ENCODE data around the gene PRDM2.
"Not testable (repeated sequence)": the region's sequence is repeated elsewhere in the genome, so short reads cannot be mapped to it uniquely, and the experiment has no call there.

Gene PRDM2, protein sequence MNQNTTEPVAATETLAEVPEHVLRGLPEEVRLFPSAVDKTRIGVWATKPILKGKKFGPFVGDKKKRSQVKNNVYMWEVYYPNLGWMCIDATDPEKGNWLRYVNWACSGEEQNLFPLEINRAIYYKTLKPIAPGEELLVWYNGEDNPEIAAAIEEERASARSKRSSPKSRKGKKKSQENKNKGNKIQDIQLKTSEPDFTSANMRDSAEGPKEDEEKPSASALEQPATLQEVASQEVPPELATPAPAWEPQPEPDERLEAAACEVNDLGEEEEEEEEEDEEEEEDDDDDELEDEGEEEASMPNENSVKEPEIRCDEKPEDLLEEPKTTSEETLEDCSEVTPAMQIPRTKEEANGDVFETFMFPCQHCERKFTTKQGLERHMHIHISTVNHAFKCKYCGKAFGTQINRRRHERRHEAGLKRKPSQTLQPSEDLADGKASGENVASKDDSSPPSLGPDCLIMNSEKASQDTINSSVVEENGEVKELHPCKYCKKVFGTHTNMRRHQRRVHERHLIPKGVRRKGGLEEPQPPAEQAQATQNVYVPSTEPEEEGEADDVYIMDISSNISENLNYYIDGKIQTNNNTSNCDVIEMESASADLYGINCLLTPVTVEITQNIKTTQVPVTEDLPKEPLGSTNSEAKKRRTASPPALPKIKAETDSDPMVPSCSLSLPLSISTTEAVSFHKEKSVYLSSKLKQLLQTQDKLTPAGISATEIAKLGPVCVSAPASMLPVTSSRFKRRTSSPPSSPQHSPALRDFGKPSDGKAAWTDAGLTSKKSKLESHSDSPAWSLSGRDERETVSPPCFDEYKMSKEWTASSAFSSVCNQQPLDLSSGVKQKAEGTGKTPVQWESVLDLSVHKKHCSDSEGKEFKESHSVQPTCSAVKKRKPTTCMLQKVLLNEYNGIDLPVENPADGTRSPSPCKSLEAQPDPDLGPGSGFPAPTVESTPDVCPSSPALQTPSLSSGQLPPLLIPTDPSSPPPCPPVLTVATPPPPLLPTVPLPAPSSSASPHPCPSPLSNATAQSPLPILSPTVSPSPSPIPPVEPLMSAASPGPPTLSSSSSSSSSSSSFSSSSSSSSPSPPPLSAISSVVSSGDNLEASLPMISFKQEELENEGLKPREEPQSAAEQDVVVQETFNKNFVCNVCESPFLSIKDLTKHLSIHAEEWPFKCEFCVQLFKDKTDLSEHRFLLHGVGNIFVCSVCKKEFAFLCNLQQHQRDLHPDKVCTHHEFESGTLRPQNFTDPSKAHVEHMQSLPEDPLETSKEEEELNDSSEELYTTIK (N-terminal part only)

DNA sequence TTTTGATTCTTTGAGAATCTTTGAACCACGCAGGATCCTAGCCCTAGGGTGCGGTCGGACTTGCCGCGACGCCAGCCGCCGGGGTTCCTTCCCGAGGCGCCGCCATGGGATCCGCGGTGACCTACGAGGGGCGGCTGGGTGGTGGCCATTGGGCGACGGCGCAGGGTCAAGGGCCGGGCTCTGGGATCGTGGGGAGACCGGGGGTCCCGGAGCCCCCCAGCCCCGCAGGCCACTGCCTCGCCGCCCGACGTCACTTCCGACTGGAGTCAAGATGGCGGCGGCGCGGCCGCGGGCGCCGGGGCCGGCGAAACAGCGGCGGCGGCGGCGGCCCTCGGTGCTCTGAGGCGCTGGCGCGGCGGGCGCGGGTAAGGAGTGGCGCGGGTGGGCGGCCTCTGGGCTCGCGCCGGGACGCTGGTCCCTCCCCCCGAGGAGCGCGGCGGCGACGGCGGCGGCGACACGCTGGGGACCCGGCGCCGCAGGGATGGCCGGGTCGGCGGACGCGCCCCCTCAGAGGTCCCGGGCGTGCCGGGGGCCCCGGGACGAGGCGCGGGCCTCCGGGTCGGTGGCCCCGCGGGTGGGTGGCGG lies at the start of gene PRDM2:
Gene PRDM2 (plus strand): TSS at position 253 of the 585 bp plus-strand sequence. CDS start 15,418 bp downstream, outside the sequence.
- DNase-seq, result peak; percentile 51

DNA sequence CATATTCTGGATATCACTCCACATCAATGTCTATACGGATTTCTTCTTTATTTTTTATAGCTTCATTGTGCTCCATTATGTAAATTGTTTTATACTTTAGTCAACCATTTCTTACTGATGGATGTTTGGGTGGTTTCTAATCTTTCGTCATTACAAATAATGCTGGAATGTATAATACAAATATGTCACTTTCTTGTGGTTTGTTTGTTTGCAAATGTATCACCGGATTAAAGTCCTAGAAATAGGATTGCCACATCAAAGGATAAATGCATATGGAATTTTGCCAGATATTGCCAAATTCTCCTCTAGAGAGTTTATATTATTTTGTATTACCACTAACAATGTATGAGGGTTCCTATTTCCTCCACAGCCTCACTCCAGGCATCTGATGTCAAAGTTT lies 48.7 kb upstream of the PRDM2 start:
- no peak for DNase-seq

- no peak for DNase-seq
Observed at GRCh38 chr1:13652238-13652637, 47.8 kb upstream of the PRDM2 start.

GRCh38 chr1:13661539-13661938 lies 38.4 kb upstream of the PRDM2 start:
- no peak for DNase-seq

DNA sequence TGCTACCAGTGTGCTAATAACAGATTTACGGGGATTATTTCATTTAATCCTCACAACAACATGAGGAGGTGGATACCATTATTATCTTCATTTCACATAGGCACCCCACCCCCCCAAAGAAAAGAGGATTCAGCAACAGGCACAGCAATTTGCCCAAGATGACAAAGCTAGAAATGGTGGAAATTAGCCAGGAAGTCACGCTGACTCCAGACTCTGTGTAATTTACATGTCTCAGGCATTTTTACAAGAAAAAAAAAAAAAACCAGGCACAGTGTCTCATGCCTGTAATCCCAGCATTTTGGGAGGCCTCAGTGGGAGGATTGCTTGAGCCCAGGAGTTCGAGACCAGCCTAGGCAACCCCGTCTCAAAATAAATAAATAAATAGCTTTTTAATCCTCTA lies 37.5 kb upstream of the PRDM2 start:
- DNase-seq, result no peak

DNA sequence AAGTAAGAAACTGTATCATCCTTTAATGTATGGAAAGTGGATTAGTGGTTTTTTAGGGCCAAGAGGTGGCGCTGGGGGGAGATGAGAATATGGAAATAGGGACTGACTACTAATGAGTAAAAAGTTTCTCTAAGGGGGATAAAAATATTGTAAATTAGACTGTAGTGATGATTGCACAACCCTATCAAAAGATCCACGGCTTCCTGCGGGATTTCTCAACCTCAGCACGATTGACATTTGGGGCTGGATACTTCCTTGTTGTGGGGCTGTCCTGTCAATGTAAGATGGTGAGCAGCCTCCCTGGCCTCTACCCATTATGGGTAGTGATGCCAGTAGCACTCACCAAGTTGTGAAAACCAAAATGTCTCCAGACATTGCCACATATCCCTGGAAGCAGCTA lies 36.0 kb upstream of the PRDM2 start:
- no peak for DNase-seq

DNA sequence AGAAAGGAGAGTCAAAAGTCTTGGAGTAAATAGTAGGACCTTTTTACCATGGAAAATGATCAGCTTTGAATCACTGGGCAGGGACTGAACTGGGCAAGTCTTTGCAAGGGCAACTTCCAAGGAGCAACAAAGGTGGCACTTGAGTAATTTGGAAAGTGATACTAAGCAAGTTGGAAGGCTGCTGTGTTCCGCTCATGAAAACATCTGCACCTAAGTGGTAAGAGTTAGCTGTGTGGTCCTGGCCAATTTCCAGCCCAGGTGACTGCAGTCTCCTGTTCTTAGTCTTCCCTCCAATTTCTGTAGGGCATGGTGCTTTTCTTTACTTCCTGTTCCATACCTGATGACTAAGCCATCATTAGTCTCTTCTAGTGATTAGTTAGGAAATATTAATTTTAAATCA lies 35.5 kb upstream of the PRDM2 start:
- DNase-seq, result no peak

DNA sequence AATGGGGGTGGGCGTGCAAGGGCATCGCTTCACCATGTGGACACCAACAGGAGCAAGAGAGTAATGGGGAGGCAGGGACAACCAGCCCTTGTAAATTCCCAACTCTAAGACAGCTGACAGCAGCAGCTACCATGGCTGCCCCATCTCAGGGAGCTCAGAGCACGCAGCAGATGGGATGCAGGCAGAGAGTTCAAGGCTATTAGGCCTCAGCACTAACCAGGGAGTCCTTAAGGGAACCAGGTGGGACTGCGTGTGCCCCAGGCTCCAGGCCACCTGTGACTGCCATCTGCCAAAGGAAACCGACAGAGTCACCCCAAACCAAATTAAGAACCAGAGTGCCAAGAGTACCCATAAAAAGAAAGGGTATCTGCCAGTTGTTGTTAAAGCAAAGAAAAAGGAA lies 33.7 kb upstream of the PRDM2 start:
- no peak for DNase-seq

DNA sequence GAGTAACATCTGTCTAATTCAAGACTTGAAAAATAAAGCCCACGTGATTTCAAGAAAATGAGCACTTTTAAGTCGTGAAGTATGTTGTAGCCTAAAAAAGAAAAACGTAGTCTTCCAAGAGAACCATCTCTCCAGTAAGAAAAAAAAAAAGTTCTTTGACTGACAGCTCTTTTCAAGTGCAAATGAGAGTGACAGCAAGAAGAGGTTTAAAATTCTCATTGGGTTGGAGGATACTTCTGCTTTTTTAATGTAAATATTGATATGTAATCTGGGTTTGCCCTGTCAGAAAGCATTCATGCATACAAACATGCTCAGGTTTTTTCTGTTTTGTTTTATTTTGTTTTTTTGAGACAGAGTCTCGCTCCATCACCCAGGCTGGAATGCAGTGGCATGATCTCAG lies 32.3 kb upstream of the PRDM2 start:
- DNase-seq, result no peak

GRCh38 chr1:13674377-13674776 lies 25.6 kb upstream of the PRDM2 start:
- DNase-seq, result no peak

DNA sequence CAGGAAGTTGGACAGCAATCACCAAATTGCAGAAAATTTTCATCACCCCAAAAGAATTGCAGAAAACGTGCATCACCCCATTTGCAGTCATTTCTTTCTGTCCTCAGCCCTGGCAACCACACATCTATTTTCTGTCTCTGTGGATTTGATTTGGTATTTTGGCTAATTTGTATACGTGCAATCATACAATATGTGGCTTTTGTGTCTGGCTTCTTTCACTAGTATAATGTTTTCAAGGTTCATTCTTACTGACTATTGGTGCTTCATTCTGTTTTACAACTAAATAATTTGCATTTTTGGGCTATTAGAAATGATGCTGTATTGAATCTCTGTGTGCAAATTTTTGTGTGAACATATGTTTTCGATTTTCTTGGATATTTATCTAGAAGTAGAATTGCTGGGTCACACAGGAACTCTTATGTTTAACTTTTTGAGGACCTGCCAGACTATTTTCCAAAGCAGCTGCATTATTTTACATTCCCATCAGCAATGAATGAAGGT lies 24.8 kb upstream of the PRDM2 start:
- DNase-seq, result no peak

DNA sequence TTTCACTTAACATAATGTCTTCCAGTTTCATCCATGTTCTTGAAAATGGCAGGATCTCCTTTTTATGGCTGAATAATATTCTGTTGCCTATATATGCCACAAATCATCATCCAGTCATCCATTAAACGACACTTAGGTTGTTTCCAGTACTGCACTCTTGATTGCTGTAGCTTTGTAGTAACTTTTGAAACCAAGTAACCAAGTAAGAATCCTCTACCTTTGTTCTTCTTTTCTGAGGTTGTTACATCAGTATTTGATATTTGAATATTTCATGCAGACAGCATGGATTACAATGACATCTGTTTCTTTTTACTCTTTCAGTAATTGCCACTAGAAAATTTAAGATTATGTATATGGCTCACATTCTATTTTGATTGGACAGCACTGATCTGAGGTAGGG lies 22.1 kb upstream of the PRDM2 start:
- no peak for DNase-seq

DNA sequence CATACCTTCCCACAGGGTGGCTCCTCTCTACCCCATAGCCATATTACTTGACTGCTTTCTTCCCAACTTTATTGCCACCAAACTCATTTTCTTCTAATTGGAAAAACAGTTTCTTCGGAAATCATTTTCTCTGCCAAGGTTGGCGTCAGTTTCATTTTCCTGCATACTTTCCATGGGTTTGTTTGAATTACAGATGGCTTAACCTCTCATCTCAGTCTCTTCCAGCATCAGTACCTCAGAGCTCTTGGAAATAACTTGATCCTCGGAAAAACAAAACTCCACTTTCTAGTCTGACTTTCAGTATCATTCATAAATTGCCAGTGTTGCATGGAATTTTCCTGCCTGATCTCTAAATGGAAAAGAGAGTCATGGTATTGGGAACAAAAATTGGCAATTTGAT lies 20.3 kb upstream of the PRDM2 start:
- DNase-seq, result no peak

- DNase-seq, result not testable (repeated sequence)
Observed at GRCh38 chr1:13680609-13681008, 19.4 kb upstream of the PRDM2 start.

DNA sequence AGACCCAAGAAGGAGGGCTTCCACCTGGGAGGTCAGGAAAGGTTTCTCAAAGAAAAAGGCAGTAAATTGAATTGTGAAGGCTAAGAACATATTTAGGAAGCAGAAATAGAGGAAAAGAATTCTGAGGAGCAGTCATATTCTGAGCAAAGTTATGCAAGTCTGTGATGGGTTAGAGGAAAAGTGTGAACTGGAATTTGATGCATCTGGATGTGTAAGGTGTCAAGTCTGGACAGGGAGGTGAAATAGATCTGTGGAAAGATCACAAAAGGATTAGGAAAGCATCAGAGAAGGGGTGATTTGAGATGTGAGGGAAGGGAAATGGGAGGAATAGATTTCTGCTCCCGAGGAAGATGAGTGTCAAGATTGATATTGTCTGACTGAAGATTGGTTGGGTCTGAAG lies 18.1 kb upstream of the PRDM2 start:
- no peak for DNase-seq

GRCh38 chr1:13682444-13682843 lies 17.5 kb upstream of the PRDM2 start:
- no peak for DNase-seq

DNA sequence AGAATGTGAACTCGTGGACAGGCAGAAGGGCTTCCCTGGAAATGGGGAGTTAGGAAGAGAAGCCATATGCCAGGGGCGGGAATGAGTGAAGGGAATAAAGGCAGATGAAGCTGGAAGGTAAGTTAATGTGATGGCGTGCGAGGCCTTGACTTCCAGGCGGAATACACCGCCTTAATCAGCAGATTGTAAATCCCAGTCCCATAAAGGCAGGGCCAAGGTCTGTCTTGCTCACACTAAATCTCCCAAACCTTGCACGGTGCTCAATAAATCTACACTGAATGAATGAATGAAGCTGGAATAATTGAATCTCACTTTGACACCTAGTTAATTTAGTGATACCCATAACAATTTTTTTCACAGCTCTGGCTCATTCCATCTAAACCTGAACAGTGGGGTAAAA lies 16.8 kb upstream of the PRDM2 start:
- DNase-seq, result no peak

DNA sequence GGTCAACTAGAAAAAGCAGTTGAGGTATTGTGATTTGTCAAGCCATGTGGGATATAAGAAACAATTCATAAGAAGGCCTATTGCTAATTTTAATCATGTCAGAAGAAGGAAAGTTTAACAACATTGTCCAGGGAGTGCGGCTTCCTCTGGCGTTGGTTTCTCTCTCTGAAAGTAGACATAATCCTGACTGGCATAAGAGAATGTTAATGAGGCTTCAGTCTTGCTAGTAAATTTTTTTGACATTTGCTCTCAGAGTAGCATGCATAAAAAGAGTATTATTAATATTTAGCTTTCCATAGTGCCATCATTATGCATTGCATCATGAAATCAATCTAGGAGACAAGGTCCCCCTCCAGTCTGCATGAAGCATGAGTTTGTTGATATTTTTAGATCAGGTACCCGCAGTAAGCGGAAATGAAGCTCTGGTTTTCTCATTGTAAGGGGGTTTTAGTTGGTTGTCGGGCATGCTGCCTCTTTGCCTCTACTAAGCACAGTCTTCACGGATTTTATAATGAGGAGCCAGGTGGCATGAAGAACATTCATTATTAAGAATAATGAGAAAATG lies 12.8 kb upstream of the PRDM2 start:
- no peak for DNase-seq

DNA sequence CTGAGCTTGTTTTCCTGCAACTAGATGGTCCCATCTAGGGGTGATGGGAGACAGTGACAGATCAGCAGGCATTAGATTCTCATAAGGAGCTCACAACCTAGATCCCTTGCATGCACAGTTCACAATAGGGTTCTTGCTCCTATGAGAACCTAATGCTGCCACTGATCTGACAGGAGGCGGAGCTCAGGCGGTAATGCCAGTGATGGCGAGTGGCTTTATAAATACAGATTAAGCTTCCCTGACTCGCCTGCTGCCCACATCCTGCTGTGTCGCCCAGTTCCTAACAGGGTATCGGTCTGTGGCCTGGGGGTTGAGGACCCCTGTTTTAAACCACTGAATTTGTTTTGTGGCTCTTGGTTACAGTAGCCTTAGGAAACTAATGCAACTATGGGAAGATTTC lies 6.9 kb upstream of the PRDM2 start:
- not testable (repeated sequence) for DNase-seq

GRCh38 chr1:13694886-13695684 lies 4.9 kb upstream of the PRDM2 start:
- no peak for DNase-seq

DNA sequence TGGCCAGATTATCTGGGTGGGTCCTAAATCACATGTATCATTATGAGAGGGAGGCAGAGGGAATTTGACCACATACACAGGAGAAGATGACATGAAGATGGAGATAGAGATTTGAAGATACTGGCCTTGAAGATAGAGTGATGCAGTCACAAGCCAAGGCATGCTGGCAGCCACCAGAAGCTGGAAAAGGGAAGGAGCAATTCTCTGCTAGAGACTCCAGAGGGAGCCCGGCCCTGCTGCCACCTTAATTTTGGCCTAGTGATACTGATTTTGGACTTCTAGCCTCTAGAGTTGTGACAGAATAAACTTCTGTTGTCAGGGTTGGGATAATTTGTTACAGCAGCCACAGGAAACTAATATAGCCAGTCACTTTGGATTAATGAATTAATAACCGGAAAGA lies 2.2 kb upstream of the PRDM2 start:
- DNase-seq, result no peak

All from NCI-H345 (cell line).